ENCODE results near the gene PTPRF.

DNA sequence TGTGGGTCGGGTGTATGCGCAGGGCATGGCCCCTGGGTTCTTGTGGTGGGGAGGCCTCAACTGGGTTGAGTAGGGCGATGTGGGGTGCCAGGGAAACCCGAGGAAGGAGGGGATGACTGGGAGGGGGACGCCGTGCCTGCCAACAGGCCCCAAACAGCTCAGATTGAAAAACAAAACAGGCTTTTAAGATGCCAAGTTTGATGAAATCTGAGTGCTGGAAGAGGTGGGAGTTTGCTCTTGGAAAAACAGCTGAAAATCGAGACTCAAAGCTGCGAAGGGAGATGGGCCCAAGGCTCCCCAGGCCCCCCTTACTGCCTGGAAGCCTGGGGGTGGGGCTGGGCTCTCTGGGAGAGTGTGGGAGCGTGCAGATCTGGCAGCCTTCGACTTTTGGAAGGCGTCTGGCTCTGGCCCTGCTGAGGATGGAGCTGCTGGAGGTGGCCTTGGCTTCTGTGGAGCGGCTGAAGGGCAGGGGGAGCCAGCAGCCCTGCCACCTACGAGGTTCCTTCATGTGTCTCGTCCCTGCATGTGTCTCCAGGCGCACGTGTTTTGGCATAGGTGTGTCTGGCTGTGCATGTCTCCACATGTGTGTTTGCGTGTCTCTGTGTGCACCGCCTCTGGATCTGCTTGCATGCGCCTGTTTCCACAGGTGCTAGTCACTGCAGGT, 33.3 kb downstream of the PTPRF start:
- TF ChIP-seq EP300 (IDR thresholded peaks at IDR 0.05), result no peak
- TF ChIP-seq POLR2A (IDR thresholded peaks at IDR 0.05), result no peak

Data from ovary (tissue), 1 donor.